ENCODE data around the gene F12.

Gene F12

GRCh38 chr5:177455661-177456590 is 46.6 kb upstream of the F12 start:
- peak overlapping the region; percentile 99 for H3K27ac ChIP-seq
- TF ChIP-seq CTCF (conservative IDR thresholded peaks at IDR 0.05): peak; percentile 99

- peak; percentile 91 for TF ChIP-seq CTCF (conservative IDR thresholded peaks at IDR 0.05)
- H3K27ac ChIP-seq: peak overlapping the region; percentile 99
Observed at GRCh38 chr5:177455036-177455660, 45.8 kb upstream of the F12 start.

- H3K27ac ChIP-seq: peak overlapping the region; percentile 99
- peak; percentile 98 for TF ChIP-seq CTCF (conservative IDR thresholded peaks at IDR 0.05)
Observed at GRCh38 chr5:177454397-177455035, 45.2 kb upstream of the F12 start.

GRCh38 chr5:177453852-177454396 is 44.6 kb upstream of the F12 start:
- peak overlapping the region; percentile 99 for H3K27ac ChIP-seq
- TF ChIP-seq CTCF (conservative IDR thresholded peaks at IDR 0.05): no peak

- H3K27ac ChIP-seq: peak overlapping the region; percentile 99
- TF ChIP-seq CTCF (conservative IDR thresholded peaks at IDR 0.05): peak; percentile 26; the same call in 1 of the 2 replicates
Observed at GRCh38 chr5:177452688-177453638, 43.6 kb upstream of the F12 start.

GRCh38 chr5:177450667-177451424 is 41.5 kb upstream of the F12 start:
- TF ChIP-seq CTCF (conservative IDR thresholded peaks at IDR 0.05): no peak
- peak overlapping the region; percentile 97 for H3K27ac ChIP-seq
